ENCODE measurements around the gene SEMA4D. TPM values are rescaled to one million over a fixed set of nuclear protein-coding genes. Genes with fewer than 3 reads are reported as not detected.

SEMA4D gene
- total and polyA plus RNA-seq, 12 donors: 2.3 to 51.0 (median 20.2) TPM

GRCh38 chr9:89454498-89455355 is 43.2 kb downstream of the SEMA4D start:
- Histone ChIP-seq H3K27me3 (no peaks in the 10 kb centered on the region), H3K4me3 (no peak overlapping the region), H3K9me3 (no peaks in the 10 kb centered on the region), H3K36me3 (peaks cover 0 to 24% (median 0%) of the 10 kb centered on the region in 9 donors), H3K27ac (peak overlapping the region in 1 of 10 donors; percentile 60), H3K4me1 (peaks cover 0 to 40% (median 0%) of the 10 kb centered on the region in 9 donors)
- ATAC-seq: peak in 1 of 8 donors; percentile 33
- 94 to 95% methylated on average over 25 of the region's 25 CpGs for WGBS, 2 donors
- intact Hi-C loops (cut with DNase I): no loop called here
- DNase-seq: no peak
- TF ChIP-seq, protein P1, sequence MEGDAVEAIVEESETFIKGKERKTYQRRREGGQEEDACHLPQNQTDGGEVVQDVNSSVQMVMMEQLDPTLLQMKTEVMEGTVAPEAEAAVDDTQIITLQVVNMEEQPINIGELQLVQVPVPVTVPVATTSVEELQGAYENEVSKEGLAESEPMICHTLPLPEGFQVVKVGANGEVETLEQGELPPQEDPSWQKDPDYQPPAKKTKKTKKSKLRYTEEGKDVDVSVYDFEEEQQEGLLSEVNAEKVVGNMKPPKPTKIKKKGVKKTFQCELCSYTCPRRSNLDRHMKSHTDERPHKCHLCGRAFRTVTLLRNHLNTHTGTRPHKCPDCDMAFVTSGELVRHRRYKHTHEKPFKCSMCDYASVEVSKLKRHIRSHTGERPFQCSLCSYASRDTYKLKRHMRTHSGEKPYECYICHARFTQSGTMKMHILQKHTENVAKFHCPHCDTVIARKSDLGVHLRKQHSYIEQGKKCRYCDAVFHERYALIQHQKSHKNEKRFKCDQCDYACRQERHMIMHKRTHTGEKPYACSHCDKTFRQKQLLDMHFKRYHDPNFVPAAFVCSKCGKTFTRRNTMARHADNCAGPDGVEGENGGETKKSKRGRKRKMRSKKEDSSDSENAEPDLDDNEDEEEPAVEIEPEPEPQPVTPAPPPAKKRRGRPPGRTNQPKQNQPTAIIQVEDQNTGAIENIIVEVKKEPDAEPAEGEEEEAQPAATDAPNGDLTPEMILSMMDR (IDR thresholded peaks at IDR 0.05): no peak

GRCh38 chr9:89453452-89453851 is 44.5 kb downstream of the SEMA4D start:
- Histone ChIP-seq H3K4me3 (no peak overlapping the region), H3K4me1 (peaks cover 0 to 41% (median 0%) of the 10 kb centered on the region in 9 donors), H3K36me3 (peaks cover 0 to 24% (median 0%) of the 10 kb centered on the region in 9 donors), H3K27me3 (no peaks in the 10 kb centered on the region), H3K9me3 (no peaks in the 10 kb centered on the region), H3K27ac (no peak overlapping the region)
- 85 to 94% methylated on average over 11 of the region's 11 CpGs for WGBS, 2 donors
- intact Hi-C loops (cut with DNase I): no loop called here
- ATAC-seq (no peak), DNase-seq (no peak)
- TF ChIP-seq, protein P1 (IDR thresholded peaks at IDR 0.05): no peak

DNA sequence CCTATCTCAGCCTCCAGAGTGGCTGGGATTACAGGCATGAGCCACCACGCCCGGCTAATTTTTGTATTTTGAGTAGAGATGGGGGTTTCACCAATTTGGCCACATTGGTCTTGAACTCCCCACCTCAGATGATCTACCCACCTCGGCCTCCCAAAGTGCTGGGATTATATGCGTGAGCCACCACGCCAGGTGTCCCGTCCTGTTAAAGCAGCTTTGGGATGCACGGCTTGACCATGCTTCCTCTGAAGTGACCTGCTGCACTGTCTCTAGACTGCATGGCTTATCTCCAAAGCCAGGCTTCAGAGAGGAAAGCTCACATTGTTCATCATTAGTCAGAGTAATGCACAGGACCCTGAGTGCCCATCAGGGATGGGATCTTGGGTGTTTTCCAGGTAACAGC is 45.4 kb downstream of the SEMA4D start:
- Histone ChIP-seq H3K36me3 (peaks cover 0 to 21% (median 0%) of the 10 kb centered on the region in 9 donors), H3K27me3 (no peaks in the 10 kb centered on the region), H3K27ac (no peak overlapping the region), H3K4me1 (peaks cover 0 to 45% (median 0%) of the 10 kb centered on the region in 9 donors), H3K9me3 (no peaks in the 10 kb centered on the region), H3K4me3 (no peak overlapping the region)
- 89 to 95% methylated on average over 7 of the region's 7 CpGs for WGBS, 2 donors
- no peak for DNase-seq
- intact Hi-C loops (cut with DNase I): no loop called here
- TF ChIP-seq, protein P1 (IDR thresholded peaks at IDR 0.05): no peak
- no peak for ATAC-seq

GRCh38 chr9:89450213-89450612 is 47.7 kb downstream of the SEMA4D start:
- TF ChIP-seq, protein P1 (IDR thresholded peaks at IDR 0.05): no peak
- 91 to 95% methylated on average over 2 of the region's 2 CpGs for WGBS, 2 donors
- peaks cover 0 to 31% (median 6%) of the 10 kb centered on the region in 9 donors for H3K4me1 ChIP-seq
- H3K4me3 ChIP-seq: no peak overlapping the region
- no peak overlapping the region for H3K27ac ChIP-seq
- intact Hi-C loops (cut with DNase I): no loop called here
- no peak for ATAC-seq
- DNase-seq: no peak
- H3K9me3 ChIP-seq: no peaks in the 10 kb centered on the region
- peaks cover 0 to 20% (median 0%) of the 10 kb centered on the region in 9 donors for H3K36me3 ChIP-seq
- H3K27me3 ChIP-seq: no peaks in the 10 kb centered on the region

Measured in heart right ventricle (tissue), 16 donors.